K562 (cell line): Measurements from ENCODE around the gene SLC25A33. TPM values are rescaled to one million over a fixed set of nuclear protein-coding genes. Genes with fewer than 3 reads are reported as not detected.
A peak's percentile ranks its signal among the peaks of the same experiment; 100 is the strongest.

Experiments
- ATAC-seq: fragments of 200-7000 bp; cut with Tn5 transposase; 3 replicates; pipeline ENCODE4 v1.9.1; 2020; ENCODE audit warnings: moderate library complexity
- Bru-seq: library from RNA; stranded (reverse); fragments of 400-500 nt; gene quantifications from one replicate; lab custom pipeline; 2021; lab: Mats Ljungman, UMichigan
- BruChase-seq, 2 experiments: library from RNA; stranded (reverse); fragments of 400-500 nt; gene quantifications; one replicate each; lab custom pipeline; 2021; lab: Mats Ljungman, UMichigan
- BruUV-seq: library from RNA; stranded (reverse); fragments of 400-500 nt; replicated peaks from 2 replicates; lab custom pipeline; 2021; lab: Mats Ljungman, UMichigan
- CTCF ChIA-PET: fragments of 300-600 bp; formaldehyde crosslinking; extraction: SDS; loops from one replicate; lab custom pipeline; 2021; ENCODE audit warnings: low intra/inter-chr PET ratio; lab: Yijun Ruan, JAX
- POLR2A ChIA-PET: fragments of 300-600, 350-650 bp; sonication (Branson Sonifier 250); formaldehyde crosslinking; extraction: SDS; loops from one replicate; lab custom pipeline; 2021; ENCODE audit warnings: antibody characterized with exemption, inconsistent platforms; lab: Yijun Ruan, JAX
- DNase-seq, 4 experiments: peaks; one replicate each; pipeline versions ENCODE4 v3.0.0 to v3.0.0-alpha.2; 2011 to 2018; ENCODE audit warnings: low spot score in 3 of 4, mixed read lengths in 3 of 4; ENCODE audit errors: extremely low read depth in 1 of 4
- FAIRE-seq: peaks from 2 replicates; lab custom pipeline; 2011; peaks lifted over from hg19 to GRCh38; lab: Jason Lieb, UNC
- H2AFZ ChIP-seq: 2 replicates; pipeline ENCODE4 v1.6.0; 2011; ENCODE audit warnings: low read depth, low read length, control low read depth, inconsistent platforms
- H3K27ac ChIP-seq: fragments of 200-600 bp; 3 replicates; pipeline ENCODE4 v1.8.0; 2011; ENCODE audit warnings: low read depth, mild to moderate bottlenecking, control low read depth, inconsistent platforms, low read length, moderate library complexity, mixed read lengths; ENCODE audit errors: extremely low read depth
- H3K27me3 ChIP-seq, 2 experiments: fragments of 300-600 bp in 1 of 2; 2 replicates in 1 of 2; 3 replicates in 1 of 2; pipeline versions ENCODE4 v1.6.0 to v1.8.0; 2011; ENCODE audit warnings: inconsistent platforms in 2 of 2, low read length in 2 of 2, mild to moderate bottlenecking in 1 of 2, mixed read lengths in 1 of 2, moderate library complexity in 1 of 2; ENCODE audit not compliant: control insufficient read depth in 2 of 2, insufficient read depth in 2 of 2
- H3K36me3 ChIP-seq: fragments of 300-600 bp; 3 replicates; pipeline ENCODE4 v1.8.0; 2011; ENCODE audit warnings: mild to moderate bottlenecking, low read length, inconsistent platforms; ENCODE audit not compliant: control insufficient read depth, insufficient read depth
- H3K4me1 ChIP-seq, 2 experiments: fragments of 200-600 bp in 1 of 2; replicated peaks in 1 of 2; 2 replicates in 1 of 2; 3 replicates in 1 of 2; pipeline versions ENCODE4 v1.5.1 to v1.8.0; 2011; ENCODE audit warnings: inconsistent platforms in 2 of 2, low read length in 2 of 2, mild to moderate bottlenecking in 1 of 2, mixed read lengths in 1 of 2, moderate library complexity in 1 of 2; ENCODE audit not compliant: control insufficient read depth in 2 of 2, insufficient read depth in 2 of 2
- H3K4me2 ChIP-seq: 2 replicates; pipeline ENCODE4 v1.6.1; 2011; ENCODE audit warnings: low read length, control low read depth, inconsistent platforms, mixed read lengths; ENCODE audit not compliant: insufficient read depth
- H3K4me3 ChIP-seq: fragments of 200-600 bp; sonication (generic), shearing (Covaris generic); 2 replicates; pipeline ENCODE4 v1.5.1; 2016; ENCODE audit warnings: control low read depth, inconsistent platforms
- H3K79me2 ChIP-seq: fragments of 200-600 bp; 3 replicates; pipeline ENCODE4 v1.8.0; 2011; ENCODE audit warnings: low read length, inconsistent platforms; ENCODE audit not compliant: control insufficient read depth, insufficient read depth
- H3K9ac ChIP-seq, 2 experiments: 2 replicates each; pipeline versions ENCODE4 v1.6.0 to v1.6.1; 2011; ENCODE audit warnings: low read depth in 2 of 2, low read length in 2 of 2, control low read depth in 1 of 2, inconsistent platforms in 1 of 2, mild to moderate bottlenecking in 1 of 2, mixed read lengths in 1 of 2; ENCODE audit not compliant: insufficient read depth in 1 of 2
- H3K9me1 ChIP-seq: one replicate; pipeline ENCODE4 v1.6.0; 2011; ENCODE audit warnings: inconsistent platforms, mild to moderate bottlenecking, low read length, moderate library complexity; ENCODE audit not compliant: control insufficient read depth, insufficient read depth
- H3K9me3 ChIP-seq: replicated peaks from 2 replicates; pipeline ENCODE4 v1.5.1; 2011; ENCODE audit warnings: low read depth, low read length, inconsistent platforms; ENCODE audit not compliant: control insufficient read depth, insufficient read depth
- H4K20me1 ChIP-seq: replicated peaks from 2 replicates; pipeline ENCODE4 v1.6.1; 2011; ENCODE audit warnings: low read length, inconsistent platforms, mixed read lengths; ENCODE audit not compliant: control insufficient read depth, insufficient read depth
- AFF4 ChIP-seq: sonication (generic); formaldehyde crosslinking; IDR thresholded peaks from 2 replicates; pipeline ENCODE4 v1.8.0; 2023; ENCODE audit warnings: mild to moderate bottlenecking, missing genetic modification reagents
- ARID1B ChIP-seq: fragments of 450-650 bp; IDR thresholded peaks from 2 replicates; pipeline ENCODE4 v1.6.1; 2016; ENCODE audit warnings: antibody characterized with exemption, mild to moderate bottlenecking, inconsistent platforms
- COPS2 ChIP-seq: fragments of 450-650 bp; conservative IDR thresholded peaks from 2 replicates; pipeline ENCODE4 v1.6.1; 2016; ENCODE audit warnings: mild to moderate bottlenecking, moderate library complexity
- EGR1 ChIP-seq: fragments of 450-650 bp; conservative IDR thresholded peaks from 2 replicates; pipeline ENCODE4 v1.6.1; 2017; ENCODE audit warnings: mild to moderate bottlenecking
- GABPB2 ChIP-seq: fragments of 250-450 bp; sonication (Bioruptor Pico); conservative IDR thresholded peaks from 2 replicates; pipeline ENCODE4 v1.5.1; 2021; ENCODE audit warnings: mild to moderate bottlenecking
- HDAC8 ChIP-seq: fragments of 450-650 bp; IDR thresholded peaks from 2 replicates; pipeline ENCODE4 v1.6.1; 2016; ENCODE audit warnings: mild to moderate bottlenecking, missing genetic modification characterization, moderate library complexity, missing compliant biosample characterization
- MAFF ChIP-seq: IDR thresholded peaks from 2 replicates; pipeline ENCODE4 v1.6.1; 2012; ENCODE audit warnings: low read length, improper control_type of control experiment
- MBD2 ChIP-seq: sonication (generic); IDR thresholded peaks from 2 replicates; pipeline ENCODE4 v1.6.1; 2016; ENCODE audit warnings: low read depth, borderline replicate concordance
- NR4A1 ChIP-seq, 2 experiments: fragments of 250-450 bp in 1 of 2; fragments of 450-650 bp in 1 of 2; sonication (Bioruptor Pico) in 1 of 2; IDR thresholded peaks; 2 replicates each; pipeline versions ENCODE4 v1.4.0 to v1.6.1; 2016 to 2020; ENCODE audit warnings: mild to moderate bottlenecking in 2 of 2, missing compliant biosample characterization in 1 of 2, missing genetic modification characterization in 1 of 2, moderate library complexity in 1 of 2
- POLR2A ChIP-seq: fragments of 450-650 bp; conservative IDR thresholded peaks from 2 replicates; pipeline ENCODE4 v1.6.1; 2016
- RNF2 ChIP-seq: sonication (generic); IDR thresholded peaks from 2 replicates; pipeline ENCODE4 v1.6.1; 2016
- WGBS: fragments of 100-300 bp; shearing (Covaris generic); methylation state at CpG from one replicate; pipeline ENCODE4 v1.1.6; 2016; ENCODE audit warnings: low coverage, mixed read lengths; ENCODE audit not compliant: insufficient coverage; ENCODE audit errors: missing lambda C conversion rate; 5-methylcytosine and 5-hydroxymethylcytosine counted together
- in situ Hi-C: fragments of 300-500 bp; cut with MboI; formaldehyde crosslinking; loops from 4 replicates; pipeline ENCODE4 v1.15.0; 2018; ENCODE audit warnings: inconsistent platforms, mixed read lengths
- intact Hi-C: fragments of 100-400 bp; cut with micrococcal nuclease; formaldehyde crosslinking; loops from 2 replicates; pipeline ENCODE4 v1.14.2; 2022
- long read RNA-seq, 3 experiments: library from polyadenylated mRNA in 2 of 3; library from RNA in 1 of 3; unstranded in 2 of 3; stranded (forward) in 1 of 3; transcript quantifications; one replicate each; pipeline ENCODE4 v2.0.0, GENCODE V29; 2019 to 2022
- polyA minus RNA-seq, 3 experiments: library from RNA; depleted of rRNA, polyadenylated mRNA; stranded (reverse); fragments of >200 nt; gene quantifications; 2 replicates each; pipeline ENCODE4 v1.2.3, GENCODE V29; 2011
- polyA plus RNA-seq, 8 experiments: library from polyadenylated mRNA; depleted of rRNA in 4 of 8; stranded (reverse) in 5 of 8; unstranded in 3 of 8; fragments of >200 nt; fragmentation: Nextera tagmentation in 2 of 8; fragmentation: Illumina TruSeq in 1 of 8; extraction: Ambion mirVana in 2 of 8; extraction: Trizol in 1 of 8; gene quantifications; 2 replicates each; pipeline versions ENCODE4 v1.2.1 to v1.2.3, GENCODE V29; 2011 to 2014; ENCODE audit warnings: inconsistent platforms in 1 of 8, missing spikeins in 1 of 8
- total RNA-seq, 7 experiments: library from RNA; depleted of rRNA in 6 of 7; stranded (reverse); fragments of >200 nt in 6 of 7; fragmentation: Illumina TruSeq in 2 of 7; extraction: Trizol in 2 of 7; gene quantifications; 2 replicates each; pipeline versions ENCODE4 v1.2.1 to v1.2.3, GENCODE V29; 2011 to 2021; ENCODE audit warnings: low replicate concordance in 1 of 7

Gene SLC25A33
- total RNA-seq (2011; cell fraction: chromatin; rRNA removed; ENCODE audit: low replicate concordance) = 13.1 and 13.7 TPM in 2 replicates
- 11.7 and 12.3 TPM in 2 replicates for total RNA-seq (2011; cell fraction: nucleolus; rRNA removed)
- total RNA-seq (2011; cell fraction: nucleoplasm; rRNA removed) = 13.1 and 21.5 TPM in 2 replicates
- total RNA-seq (2014; rRNA removed) = 22.7 and 23.5 TPM in 2 replicates
- total RNA-seq (2014; rRNA removed; fragmentation: Illumina TruSeq; extraction: Trizol) = 23.5 and 24.2 TPM in 2 replicates
- 17.6 and 19.2 TPM in 2 replicates for total RNA-seq (2015; rRNA removed; fragmentation: Illumina TruSeq; extraction: Trizol)
- 20.7 and 20.9 TPM in 2 replicates for total RNA-seq (2021)
- 11.9 and 14.9 TPM in 2 replicates for polyA plus RNA-seq (2011; rRNA removed)
- 10.0 and 13.1 TPM in 2 replicates for polyA plus RNA-seq (2011; cell fraction: cytosol; rRNA removed)
- 6.2 and 7.7 TPM in 2 replicates for polyA plus RNA-seq (2011; cell fraction: nucleus; rRNA removed)
- 10.1 and 13.7 TPM in 2 replicates for polyA plus RNA-seq (2012)
- polyA plus RNA-seq (2014; fragmentation: Illumina TruSeq; extraction: Trizol) = 15.3 and 16.5 TPM in 2 replicates
- polyA plus RNA-seq (2014; fragmentation: Nextera tagmentation; extraction: Ambion mirVana) = 1 to 10 TPM; 3.2 to 6.4 TPM
- 17.5 and 21.6 TPM in 2 replicates for polyA plus RNA-seq (2014; rRNA removed)
- polyA minus RNA-seq (2011; rRNA and poly(A)+ RNA removed) = 11.2 and 12.4 TPM in 2 replicates
- polyA minus RNA-seq (2011; cell fraction: cytosol; rRNA and poly(A)+ RNA removed) = 8.6 and 9.5 TPM in 2 replicates
- polyA minus RNA-seq (2011; cell fraction: nucleus; rRNA and poly(A)+ RNA removed) = 4.7 and 5.8 TPM in 2 replicates
- percentile 93 among the genes with signal in this experiment for Bru-seq, nascent RNA
- BruChase-seq, experiment 1, labeled RNA remaining after a 2-hour chase = percentile 89 among the genes with signal in this experiment
- percentile 91 among the genes with signal in this experiment for BruChase-seq, experiment 2, labeled RNA remaining after a 6-hour chase
- long read RNA-seq, experiment 1, transcript SLC25A33-201 (7 exons, 3,854 nt) = major isoform, 129 of 183 reads
- long read RNA-seq, experiment 1, partial matches to known transcripts = 9 of 183 reads
- long read RNA-seq, experiment 1, other reads (novel, unspliced or antisense) = 45 of 183 reads
- long read RNA-seq, experiment 2, transcript SLC25A33-201 (7 exons, 3,854 nt) = major isoform, 54 of 87 reads
- long read RNA-seq, experiment 2, partial matches to known transcripts = 19 of 87 reads
- long read RNA-seq, experiment 2, other reads (novel, unspliced or antisense) = 14 of 87 reads
- long read RNA-seq, experiment 3, transcript SLC25A33-201 (7 exons, 3,854 nt) = major isoform, 57 of 67 reads
- long read RNA-seq, experiment 3, partial matches to known transcripts = 3 of 67 reads
- long read RNA-seq, experiment 3, other reads (novel, unspliced or antisense) = 7 of 67 reads

- no peaks in the 10 kb centered on the region for H3K9me1 ChIP-seq
- peak within 1 kb of the TSS; percentile 82 to 99 for H3K9ac ChIP-seq
- H3K79me2 ChIP-seq = peaks cover 50% of the 10 kb centered on the region
- under 1% methylated on average over 68 of the region's 92 CpGs for WGBS
- CTCF ChIA-PET = no interaction called here
- intact Hi-C loops = no loop called here
- DNase-seq (peak; percentile 99), ATAC-seq (peak; percentile 97), FAIRE-seq (peak; percentile 86)
- POLR2A ChIA-PET = interaction anchor here (0.7 to 4.5 kb wide), 11 partner anchors 10 to 222 kb away, joined by 3 to 18 read pairs (median 3); no protein-coding TSS in a partner anchor
- H3K36me3 ChIP-seq = peaks cover 19% of the 10 kb centered on the region; the same call in 2 of the 3 replicates
- H3K4me2 ChIP-seq = peak within 1 kb of the TSS; percentile 84
- H3K9me3 ChIP-seq = no peaks in the 10 kb centered on the region
- peak within 1 kb of the TSS; percentile 99 for H2AFZ ChIP-seq
- peak within 1 kb of the TSS; percentile 85 for H3K27ac ChIP-seq
- peak within 1 kb of the TSS; percentile 87 for H3K4me3 ChIP-seq
- in situ Hi-C loops = no loop called here
- H3K4me1 ChIP-seq = peaks cover 23 to 32% of the 10 kb centered on the region in 2 experiments
- H3K27me3 ChIP-seq = no peaks in the 10 kb centered on the region
- no TSS peak for BruUV-seq
- H4K20me1 ChIP-seq = peaks cover 8% of the 10 kb centered on the region; the same call in 1 of the 2 replicates
- TF ChIP-seq MAFF (0 out of 2 replicates have a peak, but pooled peaks have one; percentile 3), ARID1B (no peak), POLR2A (peak; percentile 85), COPS2 (no peak), EGR1 (peak; percentile 64), NR4A1 (CRISPR knock-in tag; IDR thresholded peaks at IDR 0.05) (no peak), NR4A1 (tag; IDR thresholded peaks at IDR 0.05) (peak; percentile 48; the same call in 1 of the 2 replicates), GABPB2 (no peak), HDAC8 (tag) (0 out of 2 replicates have a peak, but pooled peaks have one; percentile 64), MBD2 (0 out of 2 replicates have a peak, but pooled peaks have one; percentile 56), AFF4 (CRISPR knock-in tag) (no peak), RNF2 (peak; percentile 61; the same call in 1 of the 2 replicates)
Observed at GRCh38 chr1:9539165-9539828, at the start of gene SLC25A33. TSS of gene SLC25A33 (plus strand) at chr1:9539465. CDS start at chr1:9539692, 227 bp downstream.
